ENCODE data around the gene NHSL1.

The NHSL1 gene

GRCh38 chr6:138393871-138394783 lies 105.2 kb downstream of the NHSL1 start:
- no peak for DNase-seq (ENCODE audit: low read depth, low spot score)
- H3K4me1 ChIP-seq (ENCODE audit: control insufficient read depth, insufficient read depth, low read length): no peaks in the 10 kb centered on the region
- WGBS (ENCODE audit: insufficient coverage, insufficient read length): no CpG with 5 or more reads among the region's 5 CpGs
- H3K27ac ChIP-seq (ENCODE audit: low read length): no peak overlapping the region
- H3K4me3 ChIP-seq (ENCODE audit: low read length): no peak overlapping the region
- no peaks in the 10 kb centered on the region for H3K27me3 ChIP-seq (ENCODE audit: control insufficient read depth, insufficient read depth, low read length)
- H3K36me3 ChIP-seq (ENCODE audit: control insufficient read depth, insufficient read depth, low read length): no peaks in the 10 kb centered on the region
- H3K9me3 ChIP-seq (ENCODE audit: control insufficient read depth, insufficient read depth, low read length): no peaks in the 10 kb centered on the region

GRCh38 chr6:138389551-138389950 lies 109.7 kb downstream of the NHSL1 start:
- no peaks in the 10 kb centered on the region for H3K4me1 ChIP-seq (ENCODE audit: control insufficient read depth, insufficient read depth, low read length)
- no peak overlapping the region for H3K27ac ChIP-seq (ENCODE audit: low read length)
- H3K4me3 ChIP-seq (ENCODE audit: low read length): no peak overlapping the region
- no peaks in the 10 kb centered on the region for H3K36me3 ChIP-seq (ENCODE audit: control insufficient read depth, insufficient read depth, low read length)
- H3K27me3 ChIP-seq (ENCODE audit: control insufficient read depth, insufficient read depth, low read length): no peaks in the 10 kb centered on the region
- no peak for DNase-seq (ENCODE audit: low read depth, low spot score)
- WGBS (ENCODE audit: insufficient coverage, insufficient read length): no CpG with 5 or more reads among the region's 5 CpGs
- H3K9me3 ChIP-seq (ENCODE audit: control insufficient read depth, insufficient read depth, low read length): no peaks in the 10 kb centered on the region

GRCh38 chr6:138387577-138388368 lies 111.5 kb downstream of the NHSL1 start:
- H3K9me3 ChIP-seq (ENCODE audit: control insufficient read depth, insufficient read depth, low read length): no peaks in the 10 kb centered on the region
- H3K27me3 ChIP-seq (ENCODE audit: control insufficient read depth, insufficient read depth, low read length): no peaks in the 10 kb centered on the region
- H3K4me3 ChIP-seq (ENCODE audit: low read length): no peak overlapping the region
- H3K36me3 ChIP-seq (ENCODE audit: control insufficient read depth, insufficient read depth, low read length): no peaks in the 10 kb centered on the region
- H3K4me1 ChIP-seq (ENCODE audit: control insufficient read depth, insufficient read depth, low read length): no peaks in the 10 kb centered on the region
- WGBS (ENCODE audit: insufficient coverage, insufficient read length): no CpG with 5 or more reads among the region's 8 CpGs
- no peak overlapping the region for H3K27ac ChIP-seq (ENCODE audit: low read length)
- no peak for DNase-seq (ENCODE audit: low read depth, low spot score)

- peaks cover 1% of the 10 kb centered on the region; the same call in 1 of the 2 replicates for H3K4me1 ChIP-seq (ENCODE audit: control insufficient read depth, insufficient read depth, low read length)
- H3K27ac ChIP-seq (ENCODE audit: low read length): no peak overlapping the region
- H3K27me3 ChIP-seq (ENCODE audit: control insufficient read depth, insufficient read depth, low read length): no peaks in the 10 kb centered on the region
- DNase-seq (ENCODE audit: low read depth, low spot score): no peak
- no peaks in the 10 kb centered on the region for H3K36me3 ChIP-seq (ENCODE audit: control insufficient read depth, insufficient read depth, low read length)
- WGBS (ENCODE audit: insufficient coverage, insufficient read length): no CpG with 5 or more reads among the region's 3 CpGs
- H3K9me3 ChIP-seq (ENCODE audit: control insufficient read depth, insufficient read depth, low read length): no peaks in the 10 kb centered on the region
- no peak overlapping the region for H3K4me3 ChIP-seq (ENCODE audit: low read length)
These were observed 112.4 kb downstream of the NHSL1 start for GRCh38 chr6:138386897-138387296.

- Histone ChIP-seq H3K9me3 (ENCODE audit: control insufficient read depth, insufficient read depth, low read length) (no peaks in the 10 kb centered on the region), H3K36me3 (ENCODE audit: control insufficient read depth, insufficient read depth, low read length) (no peaks in the 10 kb centered on the region), H3K4me1 (ENCODE audit: control insufficient read depth, insufficient read depth, low read length) (peaks cover 1% of the 10 kb centered on the region; the same call in 1 of the 2 replicates), H3K4me3 (ENCODE audit: low read length) (no peak overlapping the region), H3K27me3 (ENCODE audit: control insufficient read depth, insufficient read depth, low read length) (no peaks in the 10 kb centered on the region), H3K27ac (ENCODE audit: low read length) (no peak overlapping the region)
- no peak for DNase-seq (ENCODE audit: low read depth, low spot score)
- no CpG with 5 or more reads among the region's 3 CpGs for WGBS (ENCODE audit: insufficient coverage, insufficient read length)
These were observed 115.5 kb downstream of the NHSL1 start for GRCh38 chr6:138383776-138384175.

GRCh38 chr6:138382498-138383265 lies 116.6 kb downstream of the NHSL1 start:
- no peak for DNase-seq (ENCODE audit: low read depth, low spot score)
- H3K27me3 ChIP-seq (ENCODE audit: control insufficient read depth, insufficient read depth, low read length): no peaks in the 10 kb centered on the region

GRCh38 chr6:138378463-138378862 lies 120.8 kb downstream of the NHSL1 start:
- Histone ChIP-seq H3K9me3 (ENCODE audit: control insufficient read depth, insufficient read depth, low read length) (no peaks in the 10 kb centered on the region), H3K27ac (ENCODE audit: low read length) (no peak overlapping the region), H3K4me1 (ENCODE audit: control insufficient read depth, insufficient read depth, low read length) (peaks cover 3% of the 10 kb centered on the region), H3K27me3 (ENCODE audit: control insufficient read depth, insufficient read depth, low read length) (no peaks in the 10 kb centered on the region), H3K36me3 (ENCODE audit: control insufficient read depth, insufficient read depth, low read length) (no peaks in the 10 kb centered on the region), H3K4me3 (ENCODE audit: low read length) (no peak overlapping the region)
- WGBS (ENCODE audit: insufficient coverage, insufficient read length): no CpG with 5 or more reads among the region's 4 CpGs
- no peak for DNase-seq (ENCODE audit: low read depth, low spot score)

More at GRCh38 chr6:138382498-138383265, 116.6 kb downstream of the NHSL1 start:
- H3K9me3 ChIP-seq (ENCODE audit: control insufficient read depth, insufficient read depth, low read length): no peaks in the 10 kb centered on the region
- peaks cover 3% of the 10 kb centered on the region for H3K4me1 ChIP-seq (ENCODE audit: control insufficient read depth, insufficient read depth, low read length)
- no peaks in the 10 kb centered on the region for H3K36me3 ChIP-seq (ENCODE audit: control insufficient read depth, insufficient read depth, low read length)
- no CpG with 5 or more reads among the region's 8 CpGs for WGBS (ENCODE audit: insufficient coverage, insufficient read length)
- H3K27ac ChIP-seq (ENCODE audit: low read length): no peak overlapping the region
- no peak overlapping the region for H3K4me3 ChIP-seq (ENCODE audit: low read length)

- no CpG with 5 or more reads among the region's 6 CpGs for WGBS (ENCODE audit: insufficient coverage, insufficient read length)
- Histone ChIP-seq H3K36me3 (ENCODE audit: control insufficient read depth, insufficient read depth, low read length) (no peaks in the 10 kb centered on the region), H3K9me3 (ENCODE audit: control insufficient read depth, insufficient read depth, low read length) (no peaks in the 10 kb centered on the region), H3K4me1 (ENCODE audit: control insufficient read depth, insufficient read depth, low read length) (peaks cover 3% of the 10 kb centered on the region), H3K27me3 (ENCODE audit: control insufficient read depth, insufficient read depth, low read length) (no peaks in the 10 kb centered on the region), H3K4me3 (ENCODE audit: low read length) (no peak within 1 kb of the TSS), H3K27ac (ENCODE audit: low read length) (no peak within 1 kb of the TSS)
- no peak for DNase-seq (ENCODE audit: low read depth, low spot score)
These were observed 121.5 kb downstream of the NHSL1 start, which contains the start of gene SMIM28 for GRCh38 chr6:138377844-138378243. SMIM28 (plus strand) TSS chr6:138377905; CDS start chr6:138378073, 168 bp downstream.

GRCh38 chr6:138377042-138377441 lies 122.3 kb downstream of the NHSL1 start:
- Histone ChIP-seq H3K4me3 (ENCODE audit: low read length) (no peak overlapping the region), H3K9me3 (ENCODE audit: control insufficient read depth, insufficient read depth, low read length) (no peaks in the 10 kb centered on the region), H3K36me3 (ENCODE audit: control insufficient read depth, insufficient read depth, low read length) (no peaks in the 10 kb centered on the region), H3K4me1 (ENCODE audit: control insufficient read depth, insufficient read depth, low read length) (peaks cover 2% of the 10 kb centered on the region; the same call in 1 of the 2 replicates), H3K27ac (ENCODE audit: low read length) (no peak overlapping the region), H3K27me3 (ENCODE audit: control insufficient read depth, insufficient read depth, low read length) (no peaks in the 10 kb centered on the region)
- no peak for DNase-seq (ENCODE audit: low read depth, low spot score)

- H3K4me1 ChIP-seq (ENCODE audit: control insufficient read depth, insufficient read depth, low read length): peaks cover 2% of the 10 kb centered on the region; the same call in 1 of the 2 replicates
- H3K27me3 ChIP-seq (ENCODE audit: control insufficient read depth, insufficient read depth, low read length): no peaks in the 10 kb centered on the region
- H3K36me3 ChIP-seq (ENCODE audit: control insufficient read depth, insufficient read depth, low read length): no peaks in the 10 kb centered on the region
- no peaks in the 10 kb centered on the region for H3K9me3 ChIP-seq (ENCODE audit: control insufficient read depth, insufficient read depth, low read length)
- WGBS (ENCODE audit: insufficient coverage, insufficient read length): no CpG with 5 or more reads among the region's 2 CpGs
- no peak overlapping the region for H3K4me3 ChIP-seq (ENCODE audit: low read length)
- H3K27ac ChIP-seq (ENCODE audit: low read length): no peak overlapping the region
- no peak for DNase-seq (ENCODE audit: low read depth, low spot score)
These were observed 124.5 kb downstream of the NHSL1 start for GRCh38 chr6:138374815-138375214.

All from iPS DF 6.9 (cell line).